ENCODE data around the gene ELN.

GRCh38 chr7:74097937-74098614 lies 70.1 kb downstream of the ELN start:
- no peak for TF ChIP-seq CTCF (IDR thresholded peaks at IDR 0.05)
- TF ChIP-seq POLR2A (IDR thresholded peaks at IDR 0.05), result no peak
